PC-9 (cell line): ENCODE data around the gene NAALADL1.

Experiments
- CTCF ChIP-seq: fragments of 200-600 bp; sonication (generic); conservative IDR thresholded peaks from 2 replicates; pipeline ENCODE4 v1.6.1; 2017; ENCODE audit warnings: mixed run types, antibody characterized with exemption, mild to moderate bottlenecking, moderate library complexity
- EZH2 ChIP-seq: fragments of 200-600 bp; sonication (generic); IDR thresholded peaks from 2 replicates; pipeline ENCODE4 v1.8.0; 2017; ENCODE audit warnings: antibody characterized with exemption, low read depth

DNA sequence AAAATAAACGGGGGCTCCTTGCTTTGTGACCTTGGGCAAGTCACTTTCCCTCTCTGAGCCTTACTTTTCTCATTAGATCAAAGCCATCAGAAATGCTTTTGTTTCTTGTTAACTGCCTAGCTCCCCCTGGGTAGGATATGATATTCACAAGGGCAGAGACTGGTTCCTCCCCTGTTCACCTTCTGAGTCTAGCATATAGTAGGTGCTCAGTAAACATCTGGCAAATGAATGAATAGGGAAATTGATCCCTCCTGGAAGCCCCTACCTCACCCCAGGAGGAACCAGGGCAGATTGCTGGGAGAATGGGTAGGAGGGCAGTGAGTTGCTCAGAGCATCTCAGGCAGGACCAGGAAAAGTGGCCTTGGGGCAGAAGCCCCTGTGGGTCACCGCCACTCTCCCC, 23.9 kb downstream of the NAALADL1 start:
- no peak for TF ChIP-seq CTCF
- no peak for TF ChIP-seq EZH2
